HG03432 (cell line): ENCODE results near the gene SCGB3A2.
"Not testable (repeated sequence)": the region's sequence is repeated elsewhere in the genome, so short reads cannot be mapped to it uniquely, and the experiment has no call there.

Source experiments
- ATAC-seq: cut with Tn5 transposase; IDR thresholded peaks from one replicate; pipeline ENCODE4 v1.9.1; 2021; ENCODE audit warnings: mild to moderate bottlenecking, moderate library complexity; ENCODE audit not compliant: unreplicated experiment

The SCGB3A2 gene

GRCh38 chr5:147860641-147861025 is 17.9 kb upstream of the SCGB3A2 start:
- ATAC-seq: no peak

- ATAC-seq: no peak
Measured at GRCh38 chr5:147863454-147864158, 14.9 kb upstream of the SCGB3A2 start.

- ATAC-seq: no peak
Measured at GRCh38 chr5:147869112-147869511, 9.4 kb upstream of the SCGB3A2 start.

GRCh38 chr5:147869892-147870291 is 8.6 kb upstream of the SCGB3A2 start:
- ATAC-seq: not testable (repeated sequence)

GRCh38 chr5:147871980-147872549 is 6.4 kb upstream of the SCGB3A2 start:
- not testable (repeated sequence) for ATAC-seq

- ATAC-seq: not testable (repeated sequence)
Measured at GRCh38 chr5:147872744-147873435, 5.6 kb upstream of the SCGB3A2 start.

GRCh38 chr5:147874118-147874875 is 4.2 kb upstream of the SCGB3A2 start:
- not testable (repeated sequence) for ATAC-seq

- ATAC-seq: no peak
Measured at GRCh38 chr5:147874910-147875367, 3.6 kb upstream of the SCGB3A2 start.

GRCh38 chr5:147876141-147876540 is 2.4 kb upstream of the SCGB3A2 start:
- no peak for ATAC-seq

- ATAC-seq: no peak
Measured at GRCh38 chr5:147876626-147877025, 1.9 kb upstream of the SCGB3A2 start.

GRCh38 chr5:147879784-147880183 is 1.3 kb downstream of the SCGB3A2 start:
- no peak for ATAC-seq

- ATAC-seq: no peak
Measured at GRCh38 chr5:147880487-147880886, 2.0 kb downstream of the SCGB3A2 start.

- ATAC-seq: no peak
Measured at GRCh38 chr5:147882586-147883313, 4.2 kb downstream of the SCGB3A2 start.

GRCh38 chr5:147887026-147887627 is 8.6 kb downstream of the SCGB3A2 start:
- ATAC-seq: no peak

- ATAC-seq: no peak
Measured at GRCh38 chr5:147887930-147888329, 9.4 kb downstream of the SCGB3A2 start.

GRCh38 chr5:147892696-147893296 is 14.3 kb downstream of the SCGB3A2 start:
- ATAC-seq: no peak

- no peak for ATAC-seq
Measured at GRCh38 chr5:147893820-147894219, 15.3 kb downstream of the SCGB3A2 start.

GRCh38 chr5:147895864-147896263 is 17.4 kb downstream of the SCGB3A2 start:
- ATAC-seq: no peak

GRCh38 chr5:147898875-147899401 is 20.4 kb downstream of the SCGB3A2 start:
- no peak for ATAC-seq
